GM12878 (cell line): ENCODE measurements around the gene WNT3A. TPM values are rescaled to one million over a fixed set of nuclear protein-coding genes. Genes with fewer than 3 reads are reported as not detected.

Source experiments
- ATAC-seq: fragments of 200-7000 bp; cut with Tn5 transposase; 3 replicates; pipeline ENCODE4 v1.9.1; 2020; ENCODE audit warnings: mild to moderate bottlenecking, moderate library complexity
- BruUV-seq: library from RNA; stranded (reverse); fragments of 400-500 nt; replicated peaks from 2 replicates; lab custom pipeline; 2021; lab: Mats Ljungman, UMichigan
- CTCF ChIA-PET: fragments of 300-600 bp; sonication (Branson Sonifier 250); formaldehyde crosslinking; extraction: SDS; loops from one replicate; lab custom pipeline; 2021; ENCODE audit warnings: inconsistent platforms; lab: Yijun Ruan, JAX
- POLR2A ChIA-PET: fragments of 350-600 bp; formaldehyde crosslinking; extraction: SDS; loops from one replicate; lab custom pipeline; 2021; ENCODE audit warnings: inconsistent platforms; lab: Charles Lee
- RAD21 ChIA-PET: fragments of 300-600 bp; sonication (Branson Sonifier 250); formaldehyde crosslinking; loops from one replicate; lab custom pipeline; 2023; ENCODE audit warnings: antibody characterized with exemption; ENCODE audit not compliant: unreplicated experiment; lab: Charles Lee
- SMC1A ChIA-PET: fragments of 300-600 bp; sonication (Branson Sonifier 250); formaldehyde crosslinking; loops from one replicate; lab custom pipeline; 2023; ENCODE audit not compliant: unreplicated experiment, uncharacterized antibody; lab: Charles Lee
- DNase-seq: peaks from one replicate; pipeline ENCODE4 v3.0.0-alpha.2; 2011; ENCODE audit warnings: low read depth, low spot score
- FAIRE-seq: peaks from 3 replicates; lab custom pipeline; 2011; peaks lifted over from hg19 to GRCh38; lab: Jason Lieb, UNC
- H2AFZ ChIP-seq: 2 replicates; pipeline ENCODE4 v1.6.0; 2011; ENCODE audit warnings: low read depth, low read length, control low read depth; ENCODE audit not compliant: control insufficient read depth
- H3K27ac ChIP-seq: 2 replicates; pipeline ENCODE4 v1.5.1; 2011; ENCODE audit warnings: control low read depth; ENCODE audit not compliant: control insufficient read depth, insufficient read depth
- H3K27me3 ChIP-seq, 2 experiments: replicated peaks in 1 of 2; 2 replicates each; pipeline versions ENCODE4 v1.6.0 to v1.6.1; 2011; ENCODE audit warnings: low read length in 1 of 2; ENCODE audit not compliant: control insufficient read depth in 2 of 2, insufficient read depth in 2 of 2
- H3K36me3 ChIP-seq, 2 experiments: 2 replicates each; pipeline ENCODE4 v1.5.1; 2011; ENCODE audit warnings: low read length in 1 of 2; ENCODE audit not compliant: control insufficient read depth in 2 of 2, insufficient read depth in 2 of 2
- H3K4me1 ChIP-seq: 2 replicates; pipeline ENCODE4 v1.6.1; 2011; ENCODE audit warnings: mild to moderate bottlenecking, low read length, moderate library complexity, mixed read lengths; ENCODE audit not compliant: control insufficient read depth, insufficient read depth
- H3K4me2 ChIP-seq: 2 replicates; pipeline ENCODE4 v1.6.0; 2011; ENCODE audit warnings: control low read depth; ENCODE audit not compliant: control insufficient read depth, insufficient read depth
- H3K4me3 ChIP-seq: fragments of 200-600 bp; sonication (generic); 2 replicates; pipeline ENCODE4 v1.5.1; 2016
- H3K79me2 ChIP-seq: 2 replicates; pipeline ENCODE4 v1.6.0; 2011; ENCODE audit warnings: low read length; ENCODE audit not compliant: control insufficient read depth, insufficient read depth
- H3K9ac ChIP-seq: 2 replicates; pipeline ENCODE4 v1.8.0; 2011; ENCODE audit warnings: low read length, control low read depth, mixed read lengths; ENCODE audit not compliant: control insufficient read depth, insufficient read depth
- H3K9me3 ChIP-seq: replicated peaks from 3 replicates; pipeline ENCODE4 v1.5.1; 2011; ENCODE audit warnings: mild to moderate bottlenecking, low read length; ENCODE audit not compliant: control insufficient read depth, insufficient read depth
- H4K20me1 ChIP-seq: 2 replicates; pipeline ENCODE4 v1.6.0; 2011; ENCODE audit not compliant: control insufficient read depth, insufficient read depth
- HDGF ChIP-seq: fragments of 450-650 bp; IDR thresholded peaks from 2 replicates; pipeline ENCODE4 v1.6.1; 2016; ENCODE audit warnings: antibody characterized with exemption
- JUNB ChIP-seq: IDR thresholded peaks from 2 replicates; pipeline ENCODE4 v1.6.1; 2016; ENCODE audit warnings: antibody characterized with exemption, mild to moderate bottlenecking
- POU2F2 ChIP-seq: IDR thresholded peaks from 3 replicates; pipeline ENCODE4 v1.6.1; 2011; ENCODE audit warnings: low read depth, mild to moderate bottlenecking, low read length, borderline replicate concordance
- TAF1 ChIP-seq: IDR thresholded peaks from 2 replicates; pipeline ENCODE4 v1.6.1; 2011; ENCODE audit warnings: mild to moderate bottlenecking, low read depth, low read length, borderline replicate concordance
- ZNF274 ChIP-seq: IDR thresholded peaks from one replicate; pipeline ENCODE4 v1.8.0; 2011; ENCODE audit not compliant: insufficient read length, insufficient read depth
- WGBS: methylation state at CpG from one replicate; pipeline ENCODE4 v1.1.6; 2016; ENCODE audit warnings: low lambda C conversion rate; ENCODE audit not compliant: insufficient replicate concordance, insufficient coverage; ENCODE audit errors: missing lambda C conversion rate; 5-methylcytosine and 5-hydroxymethylcytosine counted together
- in situ Hi-C: fragments of 300-500 bp; cut with MboI; formaldehyde crosslinking; loops from 9 replicates; pipeline ENCODE4 v1.14.3; 2018; ENCODE audit warnings: mixed read lengths
- intact Hi-C: fragments of 100-400 bp; cut with micrococcal nuclease; formaldehyde crosslinking; loops from one replicate; pipeline ENCODE4 v1.14.2; 2022; ENCODE audit not compliant: unreplicated experiment
- polyA plus RNA-seq, 11 experiments: library from polyadenylated mRNA; depleted of rRNA in 4 of 11; unstranded in 6 of 11; stranded (reverse) in 5 of 11; fragments of >200 nt; fragmentation: Nextera tagmentation in 4 of 11; fragmentation: Illumina TruSeq in 1 of 11; extraction: Ambion mirVana in 4 of 11; extraction: Trizol in 1 of 11; gene quantifications; 1 replicate in 1 of 11; 2 replicates in 10 of 11; pipeline versions ENCODE4 v1.2.1 to v1.2.3, GENCODE V29; 2011 to 2016; ENCODE audit warnings: inconsistent platforms in 2 of 11, missing spikeins in 2 of 11, low read depth in 1 of 11
- total RNA-seq, 4 experiments: library from RNA; depleted of rRNA in 3 of 4; stranded (reverse); fragments of >200 nt in 3 of 4; fragmentation: Illumina TruSeq in 1 of 4; extraction: Trizol in 1 of 4; gene quantifications; 2 replicates each; pipeline versions ENCODE4 v1.2.1 to v1.2.3, GENCODE V29; 2013 to 2021
- TF ChIP-seq, protein P1 (sequence below): IDR thresholded peaks from 2 replicates; pipeline ENCODE4 v1.6.1; 2012; ENCODE audit warnings: low read length, inconsistent platforms
- TF ChIP-seq, protein P2 (sequence below): fragments of 450-650 bp; IDR thresholded peaks from 2 replicates; pipeline ENCODE4 v1.6.1; 2018; ENCODE audit warnings: borderline replicate concordance, mild to moderate bottlenecking; ENCODE audit not compliant: partially characterized antibody
- TF ChIP-seq, protein P3 (sequence below): fragments of 450-650 bp; IDR thresholded peaks from 2 replicates; pipeline ENCODE4 v1.6.1; 2017; ENCODE audit warnings: borderline replicate concordance

Gene WNT3A
- total and polyA plus RNA-seq, 10 of the 15 experiments (the other 5 are each of a cell fraction or from before 2014, with no cell fraction given): 0.16 TPM; not detected in 9

DNA sequence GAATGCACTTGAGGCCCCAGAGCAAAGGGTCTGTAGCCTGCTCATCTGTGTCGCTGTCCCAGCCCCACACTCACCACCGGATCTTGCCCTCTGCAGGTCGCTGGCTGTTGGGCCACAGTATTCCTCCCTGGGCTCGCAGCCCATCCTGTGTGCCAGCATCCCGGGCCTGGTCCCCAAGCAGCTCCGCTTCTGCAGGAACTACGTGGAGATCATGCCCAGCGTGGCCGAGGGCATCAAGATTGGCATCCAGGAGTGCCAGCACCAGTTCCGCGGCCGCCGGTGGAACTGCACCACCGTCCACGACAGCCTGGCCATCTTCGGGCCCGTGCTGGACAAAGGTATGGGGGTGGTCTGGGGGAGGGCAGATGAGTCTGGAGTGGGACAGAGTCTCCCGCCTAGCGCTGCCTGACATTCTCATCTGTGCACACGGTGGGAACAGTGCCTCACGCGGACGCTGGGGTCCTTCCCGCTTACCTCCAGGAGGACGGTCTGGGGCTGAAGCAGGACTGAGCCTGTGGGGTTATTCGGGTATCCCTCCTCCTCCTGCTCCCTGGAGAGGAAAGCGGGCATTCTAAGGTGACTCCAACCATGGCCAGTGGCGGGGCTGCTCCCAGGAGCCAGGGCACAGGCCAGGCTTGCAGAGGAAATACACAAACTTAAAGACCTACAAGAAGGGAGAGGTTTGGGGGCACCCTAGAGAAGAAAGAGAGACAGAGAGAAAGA, 15.9 kb downstream of the WNT3A start:
- RAD21 ChIA-PET: no interaction called here
- BruUV-seq: no TSS peak
- POLR2A ChIA-PET: no interaction called here

More for the DNA sequence above, 15.9 kb downstream of the WNT3A start:
- whole genome bisulfite sequencing: 52% methylated on average over 26 of the region's 28 CpGs
- ATAC-seq (no peak), DNase-seq (no peak), FAIRE-seq (no peak)
- CTCF ChIA-PET: no interaction called here
- Histone ChIP-seq H3K4me3 (no peak overlapping the region), H3K36me3 (no peaks in the 10 kb centered on the region), H3K27me3 (no peaks in the 10 kb centered on the region; a peak in 1 of 4 replicates), H3K9ac (no peak overlapping the region), H3K9me3 (no peaks in the 10 kb centered on the region), H3K4me1 (no peaks in the 10 kb centered on the region), H4K20me1 (no peaks in the 10 kb centered on the region), H3K27ac (no peak overlapping the region), H3K79me2 (no peaks in the 10 kb centered on the region), H3K4me2 (no peak overlapping the region)
- SMC1A ChIA-PET: no interaction called here
- intact Hi-C loops (no loop called here), in situ Hi-C loops (no loop called here)
- TF ChIP-seq HDGF (no peak), TAF1 (no peak), POU2F2 (no peak), JUNB (no peak), ZNF274 (no peak)
- TF ChIP-seq, protein P1, sequence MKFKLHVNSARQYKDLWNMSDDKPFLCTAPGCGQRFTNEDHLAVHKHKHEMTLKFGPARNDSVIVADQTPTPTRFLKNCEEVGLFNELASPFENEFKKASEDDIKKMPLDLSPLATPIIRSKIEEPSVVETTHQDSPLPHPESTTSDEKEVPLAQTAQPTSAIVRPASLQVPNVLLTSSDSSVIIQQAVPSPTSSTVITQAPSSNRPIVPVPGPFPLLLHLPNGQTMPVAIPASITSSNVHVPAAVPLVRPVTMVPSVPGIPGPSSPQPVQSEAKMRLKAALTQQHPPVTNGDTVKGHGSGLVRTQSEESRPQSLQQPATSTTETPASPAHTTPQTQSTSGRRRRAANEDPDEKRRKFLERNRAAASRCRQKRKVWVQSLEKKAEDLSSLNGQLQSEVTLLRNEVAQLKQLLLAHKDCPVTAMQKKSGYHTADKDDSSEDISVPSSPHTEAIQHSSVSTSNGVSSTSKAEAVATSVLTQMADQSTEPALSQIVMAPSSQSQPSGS: no peak
- TF ChIP-seq, protein P2, sequence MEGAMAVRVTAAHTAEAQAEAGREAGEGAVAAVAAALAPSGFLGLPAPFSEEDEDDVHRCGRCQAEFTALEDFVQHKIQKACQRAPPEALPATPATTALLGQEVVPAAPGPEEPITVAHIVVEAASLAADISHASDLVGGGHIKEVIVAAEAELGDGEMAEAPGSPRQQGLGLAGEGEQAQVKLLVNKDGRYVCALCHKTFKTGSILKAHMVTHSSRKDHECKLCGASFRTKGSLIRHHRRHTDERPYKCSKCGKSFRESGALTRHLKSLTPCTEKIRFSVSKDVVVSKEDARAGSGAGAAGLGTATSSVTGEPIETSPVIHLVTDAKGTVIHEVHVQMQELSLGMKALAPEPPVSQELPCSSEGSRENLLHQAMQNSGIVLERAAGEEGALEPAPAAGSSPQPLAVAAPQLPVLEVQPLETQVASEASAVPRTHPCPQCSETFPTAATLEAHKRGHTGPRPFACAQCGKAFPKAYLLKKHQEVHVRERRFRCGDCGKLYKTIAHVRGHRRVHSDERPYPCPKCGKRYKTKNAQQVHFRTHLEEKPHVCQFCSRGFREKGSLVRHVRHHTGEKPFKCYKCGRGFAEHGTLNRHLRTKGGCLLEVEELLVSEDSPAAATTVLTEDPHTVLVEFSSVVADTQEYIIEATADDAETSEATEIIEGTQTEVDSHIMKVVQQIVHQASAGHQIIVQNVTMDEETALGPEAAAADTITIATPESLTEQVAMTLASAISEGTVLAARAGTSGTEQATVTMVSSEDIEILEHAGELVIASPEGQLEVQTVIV: no peak
- TF ChIP-seq, protein P3, sequence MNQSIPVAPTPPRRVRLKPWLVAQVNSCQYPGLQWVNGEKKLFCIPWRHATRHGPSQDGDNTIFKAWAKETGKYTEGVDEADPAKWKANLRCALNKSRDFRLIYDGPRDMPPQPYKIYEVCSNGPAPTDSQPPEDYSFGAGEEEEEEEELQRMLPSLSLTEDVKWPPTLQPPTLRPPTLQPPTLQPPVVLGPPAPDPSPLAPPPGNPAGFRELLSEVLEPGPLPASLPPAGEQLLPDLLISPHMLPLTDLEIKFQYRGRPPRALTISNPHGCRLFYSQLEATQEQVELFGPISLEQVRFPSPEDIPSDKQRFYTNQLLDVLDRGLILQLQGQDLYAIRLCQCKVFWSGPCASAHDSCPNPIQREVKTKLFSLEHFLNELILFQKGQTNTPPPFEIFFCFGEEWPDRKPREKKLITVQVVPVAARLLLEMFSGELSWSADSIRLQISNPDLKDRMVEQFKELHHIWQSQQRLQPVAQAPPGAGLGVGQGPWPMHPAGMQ: no peak
- TF ChIP-seq, all 136 proteins: peak for 0
- no peak overlapping the region for H2AFZ ChIP-seq
